Amygdala (tissue), 56 donors: ENCODE measurements around the gene PPARG.
"Not testable (repeated sequence)": the region's sequence is repeated elsewhere in the genome, so short reads cannot be mapped to it uniquely, and the experiment has no call there.

Experiments used
- DNase-seq, 56 donors: peaks; one replicate each; lab custom pipeline; 2025; lab: John Stamatoyannopoulos, UW

Gene PPARG

DNA sequence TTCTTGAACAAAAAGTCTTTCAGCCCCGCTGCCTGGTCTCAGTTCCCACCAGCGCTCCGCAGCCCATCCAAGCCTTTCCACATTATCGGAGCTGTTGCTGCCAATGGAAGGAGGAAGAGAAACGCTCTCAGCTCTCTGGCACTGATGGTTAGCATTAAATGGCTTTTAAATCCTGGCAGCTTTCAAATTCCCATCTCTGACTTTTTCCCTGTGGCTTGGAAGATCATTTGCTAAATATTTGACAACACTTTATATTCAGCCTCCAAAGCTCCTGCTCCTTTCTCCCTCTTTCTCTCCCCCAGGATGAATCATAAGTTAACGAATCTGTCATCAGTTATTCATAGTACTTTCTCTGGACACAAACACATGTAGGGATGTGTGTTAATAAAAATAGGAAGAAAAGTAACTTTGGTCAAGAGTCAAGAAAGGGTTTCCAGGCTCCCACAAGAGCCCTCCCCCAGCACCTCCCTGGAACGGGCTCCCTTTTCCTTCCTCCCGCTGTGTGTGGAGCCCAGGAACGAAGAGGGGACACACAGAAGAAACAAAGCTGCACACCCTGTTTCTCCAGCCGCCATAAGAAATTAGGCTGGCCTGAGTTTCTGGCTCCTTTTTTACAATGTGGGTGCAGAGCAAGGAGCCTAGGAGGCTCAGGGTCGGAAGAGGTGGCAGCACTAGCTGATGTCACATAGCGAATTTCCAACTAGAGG lies 147.8 kb downstream of the PPARG start:
- peak in 3 of 56 donors; percentile 7 to 12 (median 7) for DNase-seq

DNA sequence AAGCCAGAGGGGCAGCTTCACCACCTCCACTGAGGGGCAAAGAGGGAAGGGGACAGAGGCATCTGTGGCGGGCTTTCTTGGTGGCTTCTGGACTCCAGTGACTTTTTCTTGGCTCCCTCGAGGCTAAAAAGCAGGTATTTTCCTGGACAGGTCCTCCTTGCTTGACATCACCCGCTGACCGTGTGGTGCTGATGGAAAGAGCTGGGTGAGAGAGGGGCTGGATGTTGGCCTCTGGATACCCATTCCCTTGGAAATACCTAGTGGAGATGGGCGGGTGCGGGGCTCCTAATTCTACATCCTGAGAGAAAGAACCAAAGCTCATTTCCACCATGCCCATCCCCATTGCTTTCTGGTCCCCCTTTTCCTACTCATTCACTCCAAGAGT lies 148.3 kb downstream of the PPARG start:
- no peak for DNase-seq

DNA sequence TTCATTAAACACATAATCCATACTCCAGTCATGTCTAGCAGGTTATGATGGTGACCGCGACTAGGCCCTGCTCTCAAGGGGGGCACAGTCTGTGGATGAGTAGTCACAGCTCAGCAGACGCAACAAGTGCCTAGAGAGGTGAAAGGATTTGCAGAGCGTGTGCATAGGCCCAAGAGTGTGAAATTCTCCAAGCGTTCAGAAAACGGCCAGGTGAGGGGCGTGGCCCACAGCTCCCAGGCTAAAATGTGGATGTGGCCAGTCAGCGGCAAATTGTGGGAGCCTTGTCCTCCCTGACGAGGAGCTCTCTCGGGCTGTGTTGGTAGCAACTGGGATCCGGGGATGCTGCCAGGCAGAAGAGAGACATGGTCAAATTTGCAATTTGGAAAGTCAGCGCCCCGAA lies 149.0 kb downstream of the PPARG start:
- no peak for DNase-seq

DNA sequence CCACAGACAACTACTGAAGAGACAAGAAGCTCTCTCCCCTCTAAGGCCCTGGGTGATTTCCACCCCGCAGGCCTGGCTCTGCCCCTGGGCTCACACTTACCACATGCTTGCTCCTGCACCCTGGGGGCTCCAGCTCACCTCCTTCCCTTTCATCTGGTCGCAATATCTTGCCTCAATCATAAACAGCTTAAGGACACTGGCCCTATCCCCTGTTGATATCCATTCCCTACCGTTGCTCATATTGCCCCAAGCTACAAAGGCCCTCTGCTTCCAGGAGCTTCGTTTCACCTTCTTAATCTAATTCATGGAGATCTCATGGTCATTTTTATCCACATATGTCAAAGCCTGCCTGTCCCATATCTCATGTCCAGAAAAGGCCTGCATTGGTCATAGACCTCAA lies 149.4 kb downstream of the PPARG start:
- DNase-seq: no peak

DNA sequence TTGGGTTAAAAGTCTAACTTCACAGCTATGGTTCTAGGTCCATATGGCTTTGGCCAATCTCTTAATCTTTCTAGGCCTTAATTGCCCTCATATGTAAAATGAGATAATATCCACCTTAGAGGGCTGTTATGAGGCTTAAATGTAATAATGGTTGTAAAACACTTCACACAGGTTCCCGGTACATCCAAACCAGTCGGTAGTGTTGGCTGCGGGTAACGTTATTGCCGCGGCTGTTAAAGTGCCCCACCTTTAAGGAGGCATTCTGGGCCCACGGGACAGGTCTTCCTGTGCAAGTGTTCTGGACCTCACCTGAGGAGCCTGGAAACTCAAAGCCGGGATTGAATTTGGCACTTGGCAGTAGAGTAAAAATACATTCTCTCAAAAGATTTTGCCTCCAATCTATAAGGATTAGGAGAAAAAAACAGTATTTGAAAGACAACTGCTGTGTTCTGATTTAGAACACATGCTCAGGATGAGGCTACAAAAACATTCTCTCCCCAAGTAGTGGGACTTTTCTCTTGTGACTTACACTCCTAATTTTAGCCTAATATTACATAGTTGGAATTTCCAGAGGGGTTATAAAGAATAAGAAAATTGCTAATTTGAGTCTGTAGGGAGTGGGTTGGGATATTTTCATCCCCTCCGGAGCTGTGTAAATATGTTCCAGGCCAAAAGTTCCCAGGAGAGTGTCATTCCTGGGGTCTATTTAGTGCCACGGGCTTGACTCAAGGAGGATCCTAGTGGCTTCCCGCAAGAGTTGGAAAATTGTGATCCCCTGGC lies 150.5 kb downstream of the PPARG start:
- no peak for DNase-seq

DNA sequence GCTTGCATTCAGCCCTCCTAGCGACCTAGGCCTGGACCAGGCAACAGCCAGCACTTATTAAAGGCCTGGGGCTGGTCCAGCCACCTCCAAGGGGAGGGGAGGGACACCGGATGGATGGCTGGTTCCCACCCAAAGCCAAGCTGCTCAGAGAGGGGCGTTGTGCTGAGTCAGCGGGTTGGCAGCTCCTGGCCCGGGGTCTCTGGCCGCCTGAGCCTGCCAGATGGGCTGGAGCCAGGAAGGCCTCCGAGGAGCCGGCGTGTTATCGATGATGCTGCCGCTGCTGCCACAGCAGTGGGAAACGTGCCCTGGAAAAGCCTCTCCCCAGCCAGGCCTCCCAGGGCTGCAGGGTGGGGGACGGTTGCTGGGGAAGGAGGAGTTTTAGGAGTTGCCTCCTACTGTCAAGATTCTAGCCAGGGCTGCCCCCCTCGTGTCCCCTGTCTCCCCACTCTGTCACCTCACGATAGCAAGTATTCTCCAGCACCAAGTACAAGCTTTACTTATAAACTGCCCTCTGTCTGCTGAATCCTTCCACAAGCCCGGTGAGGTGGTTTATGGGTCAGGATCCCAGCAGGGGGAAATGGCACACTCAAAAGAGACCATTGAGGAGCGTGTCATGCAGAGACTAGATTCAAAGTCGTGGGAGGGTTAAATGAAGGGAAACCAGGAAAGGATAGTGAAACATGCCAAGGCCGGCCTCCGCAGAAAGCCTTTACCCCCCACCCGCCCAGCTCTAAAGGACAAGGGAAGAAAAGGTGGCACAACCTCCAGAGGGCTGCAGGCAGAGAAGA lies 152.3 kb downstream of the PPARG start:
- DNase-seq: peak in 1 of 56 donors; percentile 31

DNA sequence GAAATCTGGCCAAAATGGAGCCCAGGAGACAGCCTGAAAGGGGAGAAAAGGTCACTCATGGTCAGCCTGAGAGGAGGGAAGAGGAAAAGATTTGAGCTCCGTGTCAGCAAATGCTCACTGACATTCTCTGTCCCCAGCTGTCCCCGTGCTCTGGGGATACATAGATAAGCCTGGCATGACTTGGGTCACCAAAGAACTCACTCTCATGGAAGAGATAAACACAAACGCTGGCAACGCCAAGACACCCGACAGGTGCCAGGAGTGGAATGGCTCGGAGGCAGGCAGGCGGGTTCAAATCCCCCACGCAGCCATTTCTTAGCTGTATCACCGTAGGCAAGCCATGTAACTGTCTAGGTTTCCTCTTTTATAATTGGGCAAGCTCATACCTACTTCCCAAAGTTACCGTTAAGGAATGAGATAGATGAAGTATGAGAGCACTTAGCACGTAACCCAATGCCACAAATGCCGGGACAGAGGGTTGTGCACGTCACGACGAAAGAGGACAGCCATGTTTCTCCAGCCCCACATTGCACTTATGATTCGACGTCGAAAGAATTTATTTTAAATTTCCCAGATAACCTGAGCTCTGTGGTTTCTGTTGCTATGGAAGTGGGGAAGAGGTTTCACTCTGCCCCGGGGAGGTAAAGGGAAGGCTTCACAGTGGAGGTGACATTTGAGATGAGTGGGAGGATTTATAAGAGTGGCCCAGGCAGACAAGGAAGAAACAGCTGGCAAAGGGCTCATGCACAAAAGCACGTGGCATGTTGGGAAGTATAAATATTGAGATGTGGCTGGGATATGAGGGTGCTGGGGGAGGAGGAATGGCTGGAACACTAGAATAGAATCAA lies 154.0 kb downstream of the PPARG start:
- DNase-seq: no peak

DNA sequence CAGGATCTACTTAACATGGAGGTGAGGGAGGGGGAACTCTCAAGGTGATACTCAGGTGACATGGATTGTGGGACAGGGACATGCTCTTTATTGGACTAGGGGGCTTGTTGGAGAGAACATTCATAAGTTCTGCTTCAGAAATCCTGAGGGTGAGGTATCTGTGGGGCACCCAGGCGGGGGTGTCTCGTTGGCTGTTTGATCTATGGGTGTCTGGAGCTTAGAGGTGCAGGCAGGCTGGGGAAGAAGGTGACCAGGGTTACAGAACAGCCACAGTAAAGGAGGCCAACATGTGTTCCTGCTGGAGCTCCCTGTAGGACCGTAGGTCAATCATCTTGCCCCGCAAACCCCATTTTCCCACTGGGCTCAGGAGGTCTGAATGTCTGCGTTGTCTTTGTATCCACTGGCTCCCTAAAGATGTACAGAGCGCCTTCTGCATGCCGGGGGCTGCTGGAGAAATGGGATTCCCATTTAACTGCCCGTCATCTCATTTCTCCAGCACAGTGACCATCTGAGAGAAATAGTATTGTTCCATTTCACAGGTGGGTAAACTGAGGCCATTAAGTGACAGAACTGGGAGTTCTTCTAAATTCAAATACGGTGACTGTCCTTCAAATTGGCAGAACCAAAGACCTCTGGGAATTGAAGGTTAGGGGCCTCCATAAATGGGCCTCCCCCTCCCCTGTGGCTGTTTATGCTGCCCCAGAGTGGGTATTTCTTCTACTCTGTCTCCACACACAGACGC lies 155.1 kb downstream of the PPARG start:
- DNase-seq: no peak

DNA sequence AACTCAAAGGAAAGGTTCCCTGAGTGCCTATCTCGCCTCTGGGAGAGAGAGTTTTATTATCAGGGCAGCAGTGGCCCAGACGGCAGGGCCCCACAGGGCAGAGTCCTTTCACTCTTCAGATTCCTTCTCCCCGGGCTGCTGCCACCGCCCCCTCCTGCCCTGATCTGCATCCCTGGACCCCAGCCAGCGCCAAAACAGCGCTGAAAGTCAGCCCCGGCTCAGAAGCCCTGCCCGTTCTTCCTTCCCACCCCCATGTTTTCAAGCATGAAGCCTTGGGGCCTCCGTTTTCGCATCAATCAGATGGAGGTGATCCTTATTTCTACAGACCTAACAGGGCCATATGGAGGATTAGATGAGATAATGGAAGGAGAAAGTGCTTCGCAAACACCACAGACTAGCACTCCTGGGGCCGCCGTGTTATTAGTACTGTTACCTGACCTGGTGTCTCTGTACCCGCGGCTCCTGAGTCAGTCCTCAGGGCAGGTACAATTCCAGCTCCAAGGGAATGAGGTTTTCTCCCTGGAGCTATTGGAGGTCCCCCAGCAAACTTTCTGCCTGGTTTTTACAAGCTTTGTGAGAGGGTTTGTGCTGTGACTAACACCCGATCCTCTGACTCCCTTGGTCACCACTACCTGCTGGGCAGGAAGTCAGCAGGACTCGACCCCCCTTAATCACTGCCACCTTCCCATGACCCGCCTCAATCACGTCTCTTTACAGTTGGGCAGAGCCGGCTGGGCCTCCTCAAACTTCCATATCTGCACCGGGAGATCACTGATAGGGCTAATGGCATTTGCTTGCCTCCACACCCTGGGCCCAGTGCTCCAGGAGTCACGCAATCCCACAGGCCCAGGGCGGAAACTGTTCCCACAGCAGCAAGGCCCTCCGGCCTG lies 156.0 kb downstream of the PPARG start:
- DNase-seq: no peak

DNA sequence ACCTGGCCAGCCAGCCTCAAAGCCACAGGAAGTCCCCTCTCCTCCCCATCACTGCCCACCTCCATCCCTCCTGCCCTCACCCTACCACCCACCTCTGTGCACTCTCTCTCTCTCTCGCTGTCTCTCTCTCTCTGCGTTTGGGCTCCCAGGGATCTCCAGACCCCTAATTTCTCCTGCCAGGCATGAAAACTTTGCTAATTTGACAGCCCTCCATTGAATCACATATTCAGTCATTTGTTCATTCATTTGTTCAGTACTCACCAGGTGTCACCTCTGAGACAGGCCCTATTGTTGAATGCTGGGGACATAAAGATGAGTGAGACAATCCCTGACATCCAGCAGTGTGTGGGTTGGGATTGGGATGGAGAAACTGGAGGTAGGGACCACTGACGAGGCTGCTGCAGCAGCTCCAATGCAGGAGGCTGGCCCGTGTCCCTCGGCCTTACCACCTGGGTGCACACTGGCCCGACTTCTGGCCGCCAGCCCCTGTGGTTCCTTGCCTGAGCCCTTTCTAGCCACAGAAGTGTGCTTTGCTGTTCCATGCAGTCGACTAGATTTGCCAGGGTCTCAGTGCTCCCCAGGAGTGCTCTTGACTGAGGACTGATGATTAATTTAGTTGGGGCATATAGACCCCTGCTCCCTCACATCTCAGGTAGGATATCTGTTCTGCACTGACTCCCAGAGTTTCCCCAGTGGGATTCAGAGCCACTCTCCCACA lies 156.8 kb downstream of the PPARG start:
- no peak for DNase-seq

DNA sequence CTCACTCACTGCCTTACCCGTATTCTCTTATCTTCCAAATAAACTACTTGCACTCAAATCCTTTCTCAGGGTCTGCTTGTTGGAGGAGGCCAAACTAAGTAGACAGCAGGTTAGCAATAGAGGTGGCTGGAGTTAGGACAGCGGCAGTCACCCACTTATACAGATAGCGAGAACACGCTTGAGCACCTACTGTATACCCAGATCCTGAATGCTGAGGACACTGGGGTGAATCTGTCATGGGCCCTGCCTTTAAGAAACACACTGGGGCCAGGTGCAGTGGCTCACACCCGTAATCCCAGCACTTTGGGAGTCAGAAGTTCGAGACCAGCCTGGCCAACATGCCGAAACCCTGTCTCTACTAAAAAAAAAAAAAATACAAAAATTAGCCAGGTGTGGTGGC lies 157.4 kb downstream of the PPARG start:
- no peak for DNase-seq

DNA sequence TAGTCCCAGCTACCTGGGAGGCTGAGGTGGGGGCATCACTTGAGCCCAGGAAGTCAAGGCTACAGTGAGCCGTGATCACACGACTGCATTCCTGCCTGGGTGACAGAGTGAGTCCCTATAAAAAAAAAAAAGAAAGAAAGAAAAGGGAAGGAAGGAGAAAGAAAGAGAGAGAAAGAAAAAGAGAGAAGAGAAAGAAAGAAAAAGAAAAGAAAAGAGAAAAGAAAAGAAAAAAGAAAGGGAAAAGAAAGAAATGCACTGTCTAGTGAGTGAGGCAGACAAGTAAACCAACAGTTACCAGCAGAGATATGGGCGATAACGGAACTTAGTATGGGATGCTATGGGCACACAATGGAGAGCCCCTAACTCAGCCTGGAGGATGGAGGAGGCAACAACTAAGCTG lies 158.2 kb downstream of the PPARG start:
- no peak for DNase-seq

DNA sequence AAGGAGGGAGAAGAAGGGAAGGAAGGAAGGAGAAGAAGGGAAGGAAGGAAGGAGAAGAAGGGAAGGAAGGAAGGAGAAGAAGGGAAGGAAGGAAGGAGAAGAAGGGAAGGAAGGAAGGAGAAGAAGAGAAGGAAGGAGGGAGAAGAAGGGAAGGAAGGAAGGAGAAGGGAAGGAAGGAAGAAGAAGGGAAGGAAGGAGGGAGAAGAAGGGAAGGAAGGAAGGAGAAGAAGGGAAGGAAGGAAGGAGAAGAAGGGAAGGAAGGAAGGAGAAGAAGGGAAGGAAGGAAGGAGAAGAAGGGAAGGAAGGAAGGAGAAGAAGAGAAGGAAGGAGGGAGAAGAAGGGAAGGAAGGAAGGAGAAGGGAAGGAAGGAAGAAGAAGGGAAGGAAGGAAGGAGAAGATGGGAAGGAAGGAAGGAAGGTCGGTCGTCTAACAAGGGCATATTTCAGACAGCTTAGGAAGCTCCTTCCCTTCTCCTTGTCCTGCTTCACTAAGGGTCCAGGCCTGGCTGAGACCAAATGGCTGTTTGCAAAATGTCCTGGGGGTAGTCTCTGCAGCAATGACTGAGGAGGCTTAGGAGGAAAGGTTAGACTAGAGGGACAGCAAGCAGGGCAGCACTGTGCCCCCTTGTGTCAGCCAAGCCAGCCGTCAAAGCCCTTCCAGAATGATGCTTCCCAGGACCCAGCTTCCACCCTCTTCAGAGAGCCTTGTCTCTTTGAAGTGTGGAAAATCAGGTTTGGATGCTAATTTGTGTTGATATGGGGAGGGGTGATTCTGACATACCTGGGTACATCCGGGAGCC lies 159.7 kb downstream of the PPARG start:
- not testable (repeated sequence) for DNase-seq

DNA sequence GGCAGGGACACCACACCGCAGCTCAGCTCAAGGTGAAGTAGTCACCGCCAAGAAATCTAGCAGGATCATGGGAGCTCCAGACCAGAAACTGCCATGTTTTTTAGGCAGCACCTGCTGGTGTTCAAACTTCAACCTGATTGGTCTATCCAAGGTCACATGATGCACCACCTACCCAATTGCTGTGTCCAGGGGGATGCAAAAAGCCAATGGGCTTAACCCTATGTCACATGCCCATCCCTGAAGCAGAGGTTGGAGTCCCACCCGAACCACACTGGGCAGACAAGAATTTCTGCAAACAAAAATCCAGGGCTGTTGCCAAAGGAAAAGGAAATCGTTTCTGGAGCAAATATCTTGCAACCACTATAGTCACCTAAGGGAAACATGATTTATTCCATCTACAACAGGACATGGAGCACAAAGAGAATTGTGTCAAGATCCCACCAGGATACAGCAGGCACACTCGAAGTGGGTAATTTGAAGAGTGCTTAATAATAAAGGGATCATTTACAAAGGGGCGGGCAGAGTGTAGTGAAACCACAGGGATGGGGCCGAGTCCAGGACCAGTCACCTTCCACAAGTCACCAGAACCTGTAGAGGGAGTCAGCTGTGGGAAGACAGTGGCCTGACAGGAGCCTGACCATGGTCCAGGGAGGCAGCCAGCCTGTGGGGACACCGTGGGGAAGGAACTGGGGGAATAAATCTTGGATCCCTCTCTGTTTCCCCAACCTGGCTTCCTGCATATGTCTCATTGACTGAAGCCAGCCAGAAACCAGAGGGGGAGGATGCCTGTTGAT lies 161.2 kb downstream of the PPARG start:
- no peak for DNase-seq

DNA sequence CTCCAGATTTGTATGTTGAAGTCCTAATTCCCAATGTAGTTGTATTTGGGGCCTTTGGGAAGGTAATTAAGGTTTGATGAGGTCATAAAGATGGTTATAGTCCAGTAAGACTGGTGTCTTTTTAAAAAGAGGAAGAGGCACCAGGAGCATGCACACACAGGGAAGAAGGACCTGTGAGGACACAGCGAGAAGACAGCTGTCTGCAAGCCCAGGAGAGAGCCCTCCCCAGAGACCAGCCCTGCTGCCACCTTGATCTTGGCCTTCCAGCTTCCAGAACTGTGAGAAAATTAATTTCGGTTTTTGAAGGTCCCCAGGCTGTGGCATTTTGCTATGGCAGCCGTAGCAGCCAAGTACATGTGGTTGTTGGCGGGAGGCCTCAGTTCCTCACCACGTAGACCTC lies 162.6 kb downstream of the PPARG start:
- DNase-seq: no peak

DNA sequence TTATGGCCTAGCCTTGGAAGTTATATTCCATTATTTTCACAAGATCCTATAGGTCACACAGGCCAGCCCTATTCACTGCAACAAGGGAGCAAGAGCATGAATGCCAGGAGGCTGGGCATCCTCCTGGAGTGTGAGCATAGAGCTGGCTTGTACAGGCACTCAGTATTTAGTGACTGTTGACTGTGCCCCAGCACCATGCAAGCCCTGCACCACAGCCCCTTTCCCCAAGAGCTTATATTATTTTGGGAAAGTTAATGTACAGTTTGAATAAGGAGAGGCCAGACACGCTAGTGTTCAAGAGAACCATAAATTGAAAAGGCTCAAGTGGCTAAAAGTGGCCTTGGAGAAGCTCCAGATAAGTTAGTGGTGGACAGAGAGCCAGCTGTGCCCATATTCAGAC lies 163.1 kb downstream of the PPARG start:
- DNase-seq: no peak
